Measurements from ENCODE around the gene ZNHIT1. TPM values are rescaled to one million over a fixed set of nuclear protein-coding genes. Genes with fewer than 3 reads are reported as not detected.
A peak's percentile ranks its signal among the peaks of the same experiment; 100 is the strongest.

ZNHIT1 gene
- total RNA-seq, 1 donor from 2014 or later, result 39.1 TPM

DNA sequence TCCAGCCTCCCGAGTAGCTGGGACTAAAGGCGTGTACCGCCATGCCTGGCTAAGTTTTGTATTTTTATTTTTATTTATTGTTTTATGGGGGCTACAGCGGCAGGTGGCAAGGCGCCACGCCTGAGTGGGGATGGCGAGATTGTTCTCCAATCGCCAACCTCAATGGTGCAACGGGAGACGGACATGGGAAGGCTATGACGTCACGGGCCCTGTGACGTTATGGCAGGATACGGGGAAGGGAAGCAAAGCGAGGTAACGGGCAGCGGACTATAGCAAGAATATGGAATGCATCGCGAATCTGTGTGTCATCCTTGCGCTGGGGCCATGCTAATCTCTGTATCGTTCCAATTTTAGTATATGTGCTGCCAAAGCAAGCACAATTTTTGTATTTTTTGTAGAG, 51.7 kb downstream of the ZNHIT1 start:
- no peak overlapping the region for H3K4me3 Mint-ChIP-seq
- peaks cover 11% of the 10 kb centered on the region for H3K4me1 Mint-ChIP-seq
- no peak for TF ChIP-seq CTCF (IDR thresholded peaks at IDR 0.05)
- no peak for TF ChIP-seq EZH2phosphoT487 (IDR thresholded peaks at IDR 0.05)
- no peak for TF ChIP-seq EZH2 (IDR thresholded peaks at IDR 0.05)

DNA sequence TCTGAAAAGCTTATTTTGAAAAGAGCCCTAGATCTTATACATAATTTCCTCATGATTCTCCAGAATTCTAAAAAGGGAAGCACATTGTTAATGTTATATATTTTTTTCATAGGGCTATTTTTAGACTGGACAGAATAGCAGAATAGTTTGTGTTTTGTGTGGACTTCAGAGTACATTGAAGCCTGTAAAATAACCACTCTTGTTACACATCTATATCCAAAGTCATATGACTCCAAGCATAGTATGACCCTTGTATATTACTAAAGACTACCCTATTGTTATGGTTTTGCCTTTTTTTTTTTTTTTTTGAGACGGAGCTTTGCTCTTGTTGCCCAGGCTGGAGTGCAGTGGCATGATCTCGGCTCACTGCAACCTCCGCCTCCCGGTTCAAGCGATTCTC, 53.1 kb downstream of the ZNHIT1 start:
- Histone ChIP-seq H3K27me3 (no peaks in the 10 kb centered on the region), H3K9me3 (ENCODE audit: low read depth) (no peaks in the 10 kb centered on the region), H3K36me3 (no peaks in the 10 kb centered on the region), H3K4me2 (no peak overlapping the region), H3K4me1 (peaks cover 9% of the 10 kb centered on the region), H3K27ac (no peak overlapping the region), H2AFZ (replicated peaks) (no peak overlapping the region), H3F3A (ENCODE audit: low read depth) (no peaks in the 10 kb centered on the region), H3K4me3 (no peak overlapping the region), H4K20me1 (ENCODE audit: low read depth) (no peaks in the 10 kb centered on the region), H3K79me2 (ENCODE audit: low read depth) (no peaks in the 10 kb centered on the region), H3K9ac (no peak overlapping the region)
- H3K36me3 Mint-ChIP-seq, result no peaks in the 10 kb centered on the region
- peaks cover 11% of the 10 kb centered on the region for H3K4me1 Mint-ChIP-seq
- no peak for DNase-seq (ENCODE audit: low spot score)
- H3K27ac Mint-ChIP-seq, result no peak overlapping the region
- TF ChIP-seq EZH2phosphoT487 (IDR thresholded peaks at IDR 0.05), result no peak
- no peak for TF ChIP-seq EZH2 (IDR thresholded peaks at IDR 0.05)
- TF ChIP-seq CTCF (IDR thresholded peaks at IDR 0.05), result no peak
- no peak overlapping the region for H3K4me3 Mint-ChIP-seq
- no peaks in the 10 kb centered on the region for H3K27me3 Mint-ChIP-seq (ENCODE audit: insufficient read depth, low read depth)
- peaks cover 3% of the 10 kb centered on the region for H3K9me3 Mint-ChIP-seq

More for the DNA sequence above, 51.7 kb downstream of the ZNHIT1 start:
- no peak overlapping the region for H3K4me2 ChIP-seq
- H4K20me1 ChIP-seq (ENCODE audit: low read depth), result no peaks in the 10 kb centered on the region
- no peak for DNase-seq (ENCODE audit: low spot score)
- H3K27me3 Mint-ChIP-seq (ENCODE audit: insufficient read depth, low read depth), result no peaks in the 10 kb centered on the region
- no peaks in the 10 kb centered on the region for H3K27me3 ChIP-seq
- no peaks in the 10 kb centered on the region for H3K9me3 Mint-ChIP-seq
- no peaks in the 10 kb centered on the region for H3K79me2 ChIP-seq (ENCODE audit: low read depth)
- H3K9ac ChIP-seq, result no peak overlapping the region
- no peak overlapping the region for H2AFZ ChIP-seq (replicated peaks)
- H3K4me3 ChIP-seq, result no peak overlapping the region
- no peaks in the 10 kb centered on the region for H3F3A ChIP-seq (ENCODE audit: low read depth)
- H3K27ac Mint-ChIP-seq, result no peak overlapping the region
- no peaks in the 10 kb centered on the region for H3K36me3 Mint-ChIP-seq
- H3K4me1 ChIP-seq, result peaks cover 9% of the 10 kb centered on the region
- no peaks in the 10 kb centered on the region for H3K9me3 ChIP-seq (ENCODE audit: low read depth)
- H3K36me3 ChIP-seq, result no peaks in the 10 kb centered on the region
- no peak overlapping the region for H3K27ac ChIP-seq

GRCh38 chr7:101273206-101273605, 55.2 kb downstream of the ZNHIT1 start:
- no peak for TF ChIP-seq EZH2phosphoT487 (IDR thresholded peaks at IDR 0.05)
- TF ChIP-seq EZH2 (IDR thresholded peaks at IDR 0.05), result no peak
- no peak for TF ChIP-seq CTCF (IDR thresholded peaks at IDR 0.05)
- H3K27ac ChIP-seq, result no peak overlapping the region
- H3K4me3 Mint-ChIP-seq, result no peak overlapping the region
- H3K27ac Mint-ChIP-seq, result no peak overlapping the region
- peaks cover 11% of the 10 kb centered on the region for H3K4me1 Mint-ChIP-seq
- H3K9me3 Mint-ChIP-seq, result peaks cover 3% of the 10 kb centered on the region
- no peaks in the 10 kb centered on the region for H3K9me3 ChIP-seq (ENCODE audit: low read depth)
- H3K27me3 ChIP-seq, result no peaks in the 10 kb centered on the region
- no peaks in the 10 kb centered on the region for H3F3A ChIP-seq (ENCODE audit: low read depth)
- H3K4me3 ChIP-seq, result no peak overlapping the region
- no peaks in the 10 kb centered on the region for H3K79me2 ChIP-seq (ENCODE audit: low read depth)
- no peak overlapping the region for H3K4me2 ChIP-seq
- no peaks in the 10 kb centered on the region for H4K20me1 ChIP-seq (ENCODE audit: low read depth)
- no peaks in the 10 kb centered on the region for H3K36me3 ChIP-seq
- H3K4me1 ChIP-seq, result peaks cover 9% of the 10 kb centered on the region
- no peaks in the 10 kb centered on the region for H3K36me3 Mint-ChIP-seq
- H3K9ac ChIP-seq, result no peak overlapping the region
- H2AFZ ChIP-seq (replicated peaks), result peak overlapping the region; percentile 90
- DNase-seq (ENCODE audit: low spot score), result peak; percentile 35
- no peaks in the 10 kb centered on the region for H3K27me3 Mint-ChIP-seq (ENCODE audit: insufficient read depth, low read depth)

Small RNA genes lying within 50 kb of the gene (small RNA-seq; reads per million reads assigned to genes)
- gene RNU6-1104P, result not detected

Other genes starting within 250 kb of the ZNHIT1 start
- gene MUC12, start 248.6 kb upstream of the ZNHIT1 start, total RNA-seq (ENCODE audit: low replicate concordance), result 4.2 TPM in 1 of 2 replicates, not detected in the other
- under 0.01 TPM in 1 of 2 replicates, not detected in the other for gene MUC17, start 198.1 kb upstream of the ZNHIT1 start, total RNA-seq (ENCODE audit: low replicate concordance)
- 1.4 and 2.3 TPM in 2 replicates for gene TRIM56, start 132.7 kb upstream of the ZNHIT1 start, total RNA-seq (ENCODE audit: low replicate concordance)
- 0.03 TPM in 1 of 2 replicates, not detected in the other for gene SERPINE1, start 91.1 kb upstream of the ZNHIT1 start, total RNA-seq (ENCODE audit: low replicate concordance)
- 74.4 and 94.2 TPM in 2 replicates for gene AP1S1, start 63.7 kb upstream of the ZNHIT1 start, total RNA-seq (ENCODE audit: low replicate concordance)
- gene VGF, start 52.6 kb upstream of the ZNHIT1 start, total RNA-seq (ENCODE audit: low replicate concordance), result 0.65 and 1.6 TPM in 2 replicates
- gene NAT16, start 37.9 kb upstream of the ZNHIT1 start, total RNA-seq (ENCODE audit: low replicate concordance), result 0.28 TPM in 1 of 2 replicates, not detected in the other
- gene MOGAT3, start 17.1 kb upstream of the ZNHIT1 start, total RNA-seq (ENCODE audit: low replicate concordance), result not detected in 2 replicates
- gene PLOD3, start 584 bp upstream of the ZNHIT1 start, total RNA-seq (ENCODE audit: low replicate concordance), result 9.4 and 19.9 TPM in 2 replicates
- gene CLDN15, start 19.6 kb downstream of the ZNHIT1 start, total RNA-seq (ENCODE audit: low replicate concordance), result 1.2 and 4.6 TPM in 2 replicates
- gene FIS1, start 26.9 kb downstream of the ZNHIT1 start, total RNA-seq (ENCODE audit: low replicate concordance), result 92.2 and 120 TPM in 2 replicates
- 25.5 and 30.1 TPM in 2 replicates for gene IFT22, start 103.6 kb downstream of the ZNHIT1 start, total RNA-seq (ENCODE audit: low replicate concordance)
- 26.7 and 80.0 TPM in 2 replicates for gene COL26A1, start 144.7 kb downstream of the ZNHIT1 start, total RNA-seq (ENCODE audit: low replicate concordance)